Measurements from ENCODE around the gene MFSD6. TPM values are rescaled to one million over a fixed set of nuclear protein-coding genes. Genes with fewer than 3 reads are reported as not detected.
"Not testable (repeated sequence)": the region's sequence is repeated elsewhere in the genome, so short reads cannot be mapped to it uniquely, and the experiment has no call there.

The MFSD6 gene
- total RNA-seq (2014; rRNA removed; shearing (Covaris generic)) = 33.7 and 44.9 TPM in 2 replicates

- DNase-seq (ENCODE audit: low spot score) = peak; percentile 18
Measured at GRCh38 chr2:190407662-190408537, at the start of gene MFSD6. Gene MFSD6, plus strand, starts transcription at chr2:190408355. Its CDS starts 27,675 bp downstream, at chr2:190436030.

GRCh38 chr2:190358655-190359448, 49.3 kb upstream of the MFSD6 start:
- not testable (repeated sequence) for DNase-seq (ENCODE audit: low spot score)

GRCh38 chr2:190360561-190360960, 47.6 kb upstream of the MFSD6 start:
- DNase-seq (ENCODE audit: low spot score) = no peak

GRCh38 chr2:190360965-190361364, 47.2 kb upstream of the MFSD6 start:
- no peak for DNase-seq (ENCODE audit: low spot score)

GRCh38 chr2:190361572-190361971, 46.6 kb upstream of the MFSD6 start:
- DNase-seq (ENCODE audit: low spot score) = no peak

- no peak for DNase-seq (ENCODE audit: low spot score)
Measured at GRCh38 chr2:190362894-190363293, 45.3 kb upstream of the MFSD6 start.

- DNase-seq (ENCODE audit: low spot score) = no peak
Measured at GRCh38 chr2:190365499-190366204, 42.5 kb upstream of the MFSD6 start.

- no peak for DNase-seq (ENCODE audit: low spot score)
Measured at GRCh38 chr2:190366248-190366753, 41.9 kb upstream of the MFSD6 start.

- no peak for DNase-seq (ENCODE audit: low spot score)
Measured at GRCh38 chr2:190367091-190367490, 41.1 kb upstream of the MFSD6 start.

GRCh38 chr2:190369635-190370034, 38.5 kb upstream of the MFSD6 start:
- DNase-seq (ENCODE audit: low spot score) = no peak

- DNase-seq (ENCODE audit: low spot score) = no peak
Measured at GRCh38 chr2:190376083-190376482, 32.1 kb upstream of the MFSD6 start.

GRCh38 chr2:190376591-190377245, 31.4 kb upstream of the MFSD6 start:
- no peak for DNase-seq (ENCODE audit: low spot score)

- no peak for DNase-seq (ENCODE audit: low spot score)
Measured at GRCh38 chr2:190378880-190379237, 29.3 kb upstream of the MFSD6 start.

GRCh38 chr2:190379249-190379964, 28.7 kb upstream of the MFSD6 start:
- peak; percentile 41 for DNase-seq (ENCODE audit: low spot score)

GRCh38 chr2:190380962-190381412, 27.2 kb upstream of the MFSD6 start:
- DNase-seq (ENCODE audit: low spot score) = no peak

- peak; percentile 61 for DNase-seq (ENCODE audit: low spot score)
Measured at GRCh38 chr2:190382851-190383250, 25.3 kb upstream of the MFSD6 start.

- no peak for DNase-seq (ENCODE audit: low spot score)
Measured at GRCh38 chr2:190387422-190387821, 20.7 kb upstream of the MFSD6 start.

GRCh38 chr2:190396271-190396670, 11.9 kb upstream of the MFSD6 start:
- no peak for DNase-seq (ENCODE audit: low spot score)

GRCh38 chr2:190402986-190403603, 5.1 kb upstream of the MFSD6 start:
- DNase-seq (ENCODE audit: low spot score) = no peak

- DNase-seq (ENCODE audit: low spot score) = peak; percentile 64
Measured at GRCh38 chr2:190404487-190404886, 3.7 kb upstream of the MFSD6 start.

Measured in A172 (cell line).